Heart right ventricle (tissue), 16 donors: ENCODE results near the gene PKNOX2. TPM values are rescaled to one million over a fixed set of nuclear protein-coding genes. Genes with fewer than 3 reads are reported as not detected.
A peak's percentile ranks its signal among the peaks of the same experiment; 100 is the strongest.

Source experiments
- ATAC-seq, 8 donors: fragments of 200-7000 bp; cut with Tn5 transposase; one replicate each; pipeline ENCODE4 v1.9.1; 2020; ENCODE audit warnings: mild to moderate bottlenecking in 8 of 8, moderate library complexity in 8 of 8, moderate number of reproducible peaks in 1 of 8
- DNase-seq, 2 donors: peaks; one replicate each; pipeline ENCODE4 v3.0.0-alpha.2; 2020
- H3K27ac ChIP-seq, 10 donors: fragments of 200-600 bp; sonication (generic) in 2 of 10; one replicate each; pipeline versions ENCODE4 v1.5.0 to v1.8.0; 2020 to 2022; ENCODE audit warnings: mild to moderate bottlenecking in 3 of 10
- H3K27me3 ChIP-seq, 7 donors: fragments of 200-600 bp; one replicate each; pipeline ENCODE4 v1.8.0; 2021 to 2022; ENCODE audit warnings: mild to moderate bottlenecking in 2 of 7
- H3K36me3 ChIP-seq, 9 donors: fragments of 200-600 bp; sonication (generic) in 1 of 9; one replicate each; pipeline versions ENCODE4 v1.5.0 to v1.8.0; 2020 to 2022; ENCODE audit warnings: mild to moderate bottlenecking in 2 of 9
- H3K4me1 ChIP-seq, 9 donors: fragments of 200-600 bp; sonication (generic) in 1 of 9; one replicate each; pipeline versions ENCODE4 v1.5.0 to v1.8.0; 2020 to 2022; ENCODE audit warnings: mild to moderate bottlenecking in 4 of 9
- H3K4me3 ChIP-seq, 10 donors: fragments of 200-600 bp; sonication (generic) in 2 of 10; one replicate each; pipeline versions ENCODE4 v1.5.0 to v1.8.0; 2020 to 2022; ENCODE audit warnings: mild to moderate bottlenecking in 7 of 10, moderate library complexity in 2 of 10
- H3K9me3 ChIP-seq, 11 donors: fragments of 200-600 bp in 10 of 11; sonication (generic) in 2 of 11; one replicate each; pipeline versions ENCODE4 v1.5.0 to v1.8.0; 2013 to 2022; ENCODE audit warnings: mild to moderate bottlenecking in 2 of 11, control low read depth in 1 of 11, moderate library complexity in 1 of 11
- WGBS, 2 donors: extraction: QIAGEN DNeasy Blood & Tissue Kit; methylation state at CpG; one replicate each; pipeline ENCODE4 v1.1.7; 2013; ENCODE audit warnings: inconsistent platforms in 1 of 2; 5-methylcytosine and 5-hydroxymethylcytosine counted together
- intact Hi-C, 10 donors: fragments of 100-400 bp; cut with DNase I; formaldehyde crosslinking; loops; one replicate each; pipeline versions ENCODE4 v1.11.1 to v1.14.2; 2022
- polyA plus RNA-seq, 2 donors: library from polyadenylated mRNA; stranded (reverse); fragments of 200-250 nt; gene quantifications; one replicate each; pipeline ENCODE4 v1.2.3, GENCODE V29; 2013
- total RNA-seq, 10 donors: library from RNA; stranded (reverse); fragmentation: NEBNext Ultra II Directional in 3 of 10; extraction: Animal tissue kit (Norgen Biotek cat#: 25700) in 3 of 10; gene quantifications; one replicate each; pipeline versions ENCODE4 v1.2.1 to v1.2.4, GENCODE V29; 2021 to 2023
- TF ChIP-seq, protein P1 (sequence below), 9 donors: fragments of 200-600 bp; sonication (generic) in 2 of 9; IDR thresholded peaks; one replicate each; pipeline versions ENCODE4 v1.5.0 to v1.8.0; 2021 to 2022; ENCODE audit warnings: antibody characterized with exemption in 9 of 9, mild to moderate bottlenecking in 5 of 9, moderate library complexity in 1 of 9
- donor health status: Arrhythmogenic right ventricular cardiomyopathy.
- donor health status: ischemic (EF 13 %, LVEDD 7.1; RV severe dilation, severe dysfunction).
- donor health status: healthy with polysubstance abuse.
- donor health status: DM: no; HTN: yes; CAD: no.
- donor health status: DM: no; HTN: no; CAD: no.
- donor health status: ischemic (EF 25% LVEDD 6.9; RV normal size, moderate dysfunction).
- donor health status: ischemic (EF 25% LVEDD 5.7; RV mildly dilated, moderate dysfunction).
- donor health status: healthy.
- donor health status: DM: yes; HTN: yes; CAD: no.
- donor health status: Ischemic cardiomyopathy.
- donor health status: ischemic (EF 35%, LVEDD 5.7; RV mildly dilated, moderate dysfunction).
- donor health status: nonischemic (EF 11% LVEDD 7.7; RV severe dilation, severe dysfunction).
- donor health status: DM: yes; HTN: yes; CAD: no.
- donor health status: PGD.
- donor health status: ischemic (EF 29% LVEDD 5.4; RV normal size, mild dysfunction).
- donor health status: nonischemic (EF 23%, LVEDD 6.1; RV moderate dilation, normal function).

PKNOX2 gene
- total and polyA plus RNA-seq, 12 donors, result 2.5 to 5.8 (median 4.5) TPM

- Histone ChIP-seq H3K27ac (peak overlapping the region; percentile 29 to 87 (median 80)), H3K4me3 (peak overlapping the region; percentile 58 to 80 (median 74)), H3K4me1 (peaks cover 2 to 62% (median 39%) of the 10 kb centered on the region in 9 donors), H3K9me3 (no peaks in the 10 kb centered on the region), H3K27me3 (peaks cover 0 to 83% (median 23%) of the 10 kb centered on the region in 7 donors), H3K36me3 (no peaks in the 10 kb centered on the region)
- 2 to 4% methylated on average over 61 to 66 of the region's 66 CpGs for WGBS, 2 donors
- DNase-seq (peak in 1 of 2 donors; percentile 37), ATAC-seq (peak in 6 of 8 donors; percentile 2 to 26 (median 3))
- intact Hi-C loops, result loop anchor here (2.0 to 10.0 kb wide), 11 partner anchors 51 to 241 kb away; no protein-coding TSS in a partner anchor
- TF ChIP-seq, protein P1, sequence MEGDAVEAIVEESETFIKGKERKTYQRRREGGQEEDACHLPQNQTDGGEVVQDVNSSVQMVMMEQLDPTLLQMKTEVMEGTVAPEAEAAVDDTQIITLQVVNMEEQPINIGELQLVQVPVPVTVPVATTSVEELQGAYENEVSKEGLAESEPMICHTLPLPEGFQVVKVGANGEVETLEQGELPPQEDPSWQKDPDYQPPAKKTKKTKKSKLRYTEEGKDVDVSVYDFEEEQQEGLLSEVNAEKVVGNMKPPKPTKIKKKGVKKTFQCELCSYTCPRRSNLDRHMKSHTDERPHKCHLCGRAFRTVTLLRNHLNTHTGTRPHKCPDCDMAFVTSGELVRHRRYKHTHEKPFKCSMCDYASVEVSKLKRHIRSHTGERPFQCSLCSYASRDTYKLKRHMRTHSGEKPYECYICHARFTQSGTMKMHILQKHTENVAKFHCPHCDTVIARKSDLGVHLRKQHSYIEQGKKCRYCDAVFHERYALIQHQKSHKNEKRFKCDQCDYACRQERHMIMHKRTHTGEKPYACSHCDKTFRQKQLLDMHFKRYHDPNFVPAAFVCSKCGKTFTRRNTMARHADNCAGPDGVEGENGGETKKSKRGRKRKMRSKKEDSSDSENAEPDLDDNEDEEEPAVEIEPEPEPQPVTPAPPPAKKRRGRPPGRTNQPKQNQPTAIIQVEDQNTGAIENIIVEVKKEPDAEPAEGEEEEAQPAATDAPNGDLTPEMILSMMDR (IDR thresholded peaks at IDR 0.05), result no peak
Measured at GRCh38 chr11:125165843-125166763, 1.6 kb downstream of the PKNOX2 start.

GRCh38 chr11:125166764-125167291 lies 2.3 kb downstream of the PKNOX2 start:
- Histone ChIP-seq H3K4me3 (peak overlapping the region; percentile 58 to 80 (median 74)), H3K36me3 (no peaks in the 10 kb centered on the region), H3K4me1 (peaks cover 2 to 68% (median 39%) of the 10 kb centered on the region in 9 donors), H3K27ac (peak overlapping the region; percentile 27 to 87 (median 80)), H3K9me3 (no peaks in the 10 kb centered on the region), H3K27me3 (peaks cover 0 to 76% (median 20%) of the 10 kb centered on the region in 7 donors)
- 29 to 32% methylated on average over 16 of the region's 16 CpGs for WGBS, 2 donors
- intact Hi-C loops, result loop anchor here in 8 of 10 donors (2.0 to 10.0 kb wide), 8 partner anchors 50 to 240 kb away; no protein-coding TSS in a partner anchor
- ATAC-seq, result no peak
- DNase-seq, result no peak
- TF ChIP-seq, protein P1 (IDR thresholded peaks at IDR 0.05), result no peak

GRCh38 chr11:125167292-125167953 lies 2.9 kb downstream of the PKNOX2 start:
- no peak for ATAC-seq
- H3K36me3 ChIP-seq, result no peaks in the 10 kb centered on the region
- TF ChIP-seq, protein P1 (IDR thresholded peaks at IDR 0.05), result no peak
- H3K4me3 ChIP-seq, result peak overlapping the region in 9 of 10 donors; percentile 58 to 80 (median 73)
- peaks cover 0 to 71% (median 20%) of the 10 kb centered on the region in 7 donors for H3K27me3 ChIP-seq
- peak overlapping the region in 9 of 10 donors; percentile 67 to 87 (median 81) for H3K27ac ChIP-seq
- H3K9me3 ChIP-seq, result no peaks in the 10 kb centered on the region
- DNase-seq, result peak in 1 of 2 donors; percentile 57
- intact Hi-C loops, result loop anchor here in 8 of 10 donors (2.0 to 10.0 kb wide), 8 partner anchors 50 to 240 kb away; no protein-coding TSS in a partner anchor
- 55 to 61% methylated on average over 28 of the region's 28 CpGs for WGBS, 2 donors
- peaks cover 2 to 68% (median 39%) of the 10 kb centered on the region in 9 donors for H3K4me1 ChIP-seq
